ENCODE results near the gene C10orf53.
A peak's percentile ranks its signal among the peaks of the same experiment; 100 is the strongest.

The C10orf53 gene

GRCh38 chr10:49657606-49658005 is 21.8 kb upstream of the C10orf53 start (continued):
- no peak for TF ChIP-seq PRDM2 (tag by site-specific recombination; IDR thresholded peaks at IDR 0.05; ENCODE audit: borderline replicate concordance)
- no peak for TF ChIP-seq ZNF76 (tag by site-specific recombination; IDR thresholded peaks at IDR 0.05; ENCODE audit: borderline replicate concordance, low read depth)
- TF ChIP-seq ZNF530 (tag by site-specific recombination; IDR thresholded peaks at IDR 0.05; ENCODE audit: low read depth) = no peak
- no peak for TF ChIP-seq ZNF629 (tag by site-specific recombination; IDR thresholded peaks at IDR 0.05)
- TF ChIP-seq ELK4 (IDR thresholded peaks at IDR 0.05; ENCODE audit: borderline replicate concordance, low read depth, low read length) = no peak
- TF ChIP-seq ZNF600 (tag by site-specific recombination; IDR thresholded peaks at IDR 0.05) = no peak
- TF ChIP-seq BCL11A (tag by site-specific recombination; IDR thresholded peaks at IDR 0.05; ENCODE audit: low read depth) = no peak
- TF ChIP-seq ZNF302 (tag by site-specific recombination; IDR thresholded peaks at IDR 0.05; ENCODE audit: low read depth) = no peak
- TF ChIP-seq GFI1B (tag by site-specific recombination; IDR thresholded peaks at IDR 0.05) = no peak
- TF ChIP-seq ZNF423 (tag by site-specific recombination; IDR thresholded peaks at IDR 0.05) = no peak
- TF ChIP-seq ZNF324 (tag by site-specific recombination; IDR thresholded peaks at IDR 0.05) = no peak
- TF ChIP-seq, protein P1, sequence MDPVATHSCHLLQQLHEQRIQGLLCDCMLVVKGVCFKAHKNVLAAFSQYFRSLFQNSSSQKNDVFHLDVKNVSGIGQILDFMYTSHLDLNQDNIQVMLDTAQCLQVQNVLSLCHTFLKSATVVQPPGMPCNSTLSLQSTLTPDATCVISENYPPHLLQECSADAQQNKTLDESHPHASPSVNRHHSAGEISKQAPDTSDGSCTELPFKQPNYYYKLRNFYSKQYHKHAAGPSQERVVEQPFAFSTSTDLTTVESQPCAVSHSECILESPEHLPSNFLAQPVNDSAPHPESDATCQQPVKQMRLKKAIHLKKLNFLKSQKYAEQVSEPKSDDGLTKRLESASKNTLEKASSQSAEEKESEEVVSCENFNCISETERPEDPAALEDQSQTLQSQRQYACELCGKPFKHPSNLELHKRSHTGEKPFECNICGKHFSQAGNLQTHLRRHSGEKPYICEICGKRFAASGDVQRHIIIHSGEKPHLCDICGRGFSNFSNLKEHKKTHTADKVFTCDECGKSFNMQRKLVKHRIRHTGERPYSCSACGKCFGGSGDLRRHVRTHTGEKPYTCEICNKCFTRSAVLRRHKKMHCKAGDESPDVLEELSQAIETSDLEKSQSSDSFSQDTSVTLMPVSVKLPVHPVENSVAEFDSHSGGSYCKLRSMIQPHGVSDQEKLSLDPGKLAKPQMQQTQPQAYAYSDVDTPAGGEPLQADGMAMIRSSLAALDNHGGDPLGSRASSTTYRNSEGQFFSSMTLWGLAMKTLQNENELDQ (tag by site-specific recombination; IDR thresholded peaks at IDR 0.05; ENCODE audit: low read depth) = no peak
- TF ChIP-seq ZNF133 (tag by site-specific recombination; IDR thresholded peaks at IDR 0.05) = no peak

DNA sequence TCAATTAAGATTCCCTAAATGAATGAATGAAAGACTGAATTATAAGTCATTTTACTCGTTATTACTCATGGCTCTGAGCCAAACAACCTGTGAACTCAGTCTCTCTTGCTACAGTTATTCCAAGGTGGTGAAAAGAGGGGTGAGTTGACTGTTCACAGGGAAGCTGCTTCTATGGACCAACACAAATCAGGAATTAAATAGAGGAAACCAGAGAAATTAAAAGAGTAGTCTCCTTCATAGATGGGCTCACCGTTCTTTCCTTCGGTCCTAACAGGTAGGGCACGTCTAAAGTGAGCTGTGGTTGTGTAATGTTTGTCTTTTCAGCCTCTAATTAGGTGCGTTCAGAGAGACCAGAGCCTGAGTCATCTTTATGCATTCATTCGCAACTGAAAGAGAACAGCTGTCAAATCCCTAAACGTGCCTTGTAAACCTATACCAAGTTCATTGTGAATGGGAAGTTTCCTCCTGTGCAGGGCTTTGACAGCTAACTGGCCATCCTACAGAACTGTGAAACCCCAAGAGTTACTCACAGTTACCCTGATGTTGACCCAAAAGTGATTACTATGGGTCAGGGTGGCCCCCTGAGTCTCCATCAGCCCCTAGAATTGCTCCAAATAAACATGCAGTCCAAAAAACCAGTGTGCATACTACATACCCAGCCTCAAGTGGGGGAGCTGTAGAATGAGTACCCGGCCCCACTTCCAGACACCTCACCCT is 18.2 kb upstream of the C10orf53 start:
- POLR2A ChIA-PET = no interaction called here
- CTCF ChIA-PET = interaction anchor here (0.6 to 0.7 kb wide), 2 partner anchors 9 to 147 kb away, joined by 3 read pairs; no protein-coding TSS in a partner anchor
- TF ChIP-seq ZNF629 (tag by site-specific recombination; IDR thresholded peaks at IDR 0.05) (no peak), ZNF544 (tag by site-specific recombination; IDR thresholded peaks at IDR 0.05) (no peak), SCRT2 (tag by site-specific recombination; IDR thresholded peaks at IDR 0.05) (peak; percentile 61; the same call in 1 of the 2 replicates), ZNF658 (tag by site-specific recombination; IDR thresholded peaks at IDR 0.05) (no peak), ZFP3 (tag by site-specific recombination; IDR thresholded peaks at IDR 0.05; ENCODE audit: low read depth) (no peak), PRDM4 (tag by site-specific recombination; IDR thresholded peaks at IDR 0.05) (no peak), BCL11A (tag by site-specific recombination; IDR thresholded peaks at IDR 0.05; ENCODE audit: low read depth) (no peak), ZNF302 (tag by site-specific recombination; IDR thresholded peaks at IDR 0.05; ENCODE audit: low read depth) (no peak), MYNN (tag by site-specific recombination; IDR thresholded peaks at IDR 0.05; ENCODE audit: borderline replicate concordance) (no peak)
- TF ChIP-seq, protein P2, sequence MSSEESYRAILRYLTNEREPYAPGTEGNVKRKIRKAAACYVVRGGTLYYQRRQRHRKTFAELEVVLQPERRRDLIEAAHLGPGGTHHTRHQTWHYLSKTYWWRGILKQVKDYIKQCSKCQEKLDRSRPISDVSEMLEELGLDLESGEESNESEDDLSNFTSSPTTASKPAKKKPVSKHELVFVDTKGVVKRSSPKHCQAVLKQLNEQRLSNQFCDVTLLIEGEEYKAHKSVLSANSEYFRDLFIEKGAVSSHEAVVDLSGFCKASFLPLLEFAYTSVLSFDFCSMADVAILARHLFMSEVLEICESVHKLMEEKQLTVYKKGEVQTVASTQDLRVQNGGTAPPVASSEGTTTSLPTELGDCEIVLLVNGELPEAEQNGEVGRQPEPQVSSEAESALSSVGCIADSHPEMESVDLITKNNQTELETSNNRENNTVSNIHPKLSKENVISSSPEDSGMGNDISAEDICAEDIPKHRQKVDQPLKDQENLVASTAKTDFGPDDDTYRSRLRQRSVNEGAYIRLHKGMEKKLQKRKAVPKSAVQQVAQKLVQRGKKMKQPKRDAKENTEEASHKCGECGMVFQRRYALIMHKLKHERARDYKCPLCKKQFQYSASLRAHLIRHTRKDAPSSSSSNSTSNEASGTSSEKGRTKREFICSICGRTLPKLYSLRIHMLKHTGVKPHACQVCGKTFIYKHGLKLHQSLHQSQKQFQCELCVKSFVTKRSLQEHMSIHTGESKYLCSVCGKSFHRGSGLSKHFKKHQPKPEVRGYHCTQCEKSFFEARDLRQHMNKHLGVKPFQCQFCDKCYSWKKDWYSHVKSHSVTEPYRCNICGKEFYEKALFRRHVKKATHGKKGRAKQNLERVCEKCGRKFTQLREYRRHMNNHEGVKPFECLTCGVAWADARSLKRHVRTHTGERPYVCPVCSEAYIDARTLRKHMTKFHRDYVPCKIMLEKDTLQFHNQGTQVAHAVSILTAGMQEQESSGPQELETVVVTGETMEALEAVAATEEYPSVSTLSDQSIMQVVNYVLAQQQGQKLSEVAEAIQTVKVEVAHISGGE (tag by site-specific recombination; conservative IDR thresholded peaks at IDR 0.05; ENCODE audit: low read depth) = no peak

More for the DNA sequence above, 18.2 kb upstream of the C10orf53 start:
- Histone ChIP-seq H3K9me3 (ENCODE audit: control insufficient read depth, insufficient read depth, low read depth, low read length) (no peaks in the 10 kb centered on the region), H3K4me3 (ENCODE audit: low read depth, low read length) (no peak overlapping the region), H3K4me1 (ENCODE audit: control insufficient read depth, insufficient read depth, low read length) (no peaks in the 10 kb centered on the region), H3K27ac (ENCODE audit: extremely low read depth, low read depth, low read length) (no peak overlapping the region), H3K36me3 (ENCODE audit: control insufficient read depth in 2 of 2, insufficient read depth in 1 of 2, low read length in 2 of 2) (no peaks in the 10 kb centered on the region)
